Measurements from ENCODE around the gene SMAD3. TPM values are rescaled to one million over a fixed set of nuclear protein-coding genes. Genes with fewer than 3 reads are reported as not detected.

SMAD3 gene
- total RNA-seq, 1 experiment from 2014 or later: 54.8 TPM

DNA sequence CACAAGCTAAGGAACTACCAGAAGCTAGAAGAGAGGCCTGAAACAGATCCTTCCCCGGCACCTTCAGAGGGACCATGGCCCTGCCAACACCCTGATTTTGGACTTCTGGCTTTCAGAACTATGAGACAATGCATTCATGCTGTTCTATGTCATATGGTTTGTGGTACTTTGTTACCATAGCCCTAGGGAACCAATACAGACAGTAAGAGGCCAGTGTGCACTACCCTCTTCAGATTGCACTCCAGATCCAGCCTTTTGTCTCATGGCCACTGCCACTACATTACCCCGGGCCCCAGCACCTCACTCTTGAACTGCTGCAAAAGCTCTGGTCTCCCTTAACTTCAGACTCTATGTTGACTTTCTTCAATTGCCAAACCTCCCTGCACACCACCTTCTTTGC is 165.1 kb downstream of the SMAD3 start:
- no peak for DNase-seq
- H3K36me3 Mint-ChIP-seq (ENCODE audit: insufficient read depth, unreplicated experiment): peaks cover 35% of the 10 kb centered on the region
- intact Hi-C loops (cut with micrococcal nuclease; ENCODE audit: unreplicated experiment): no loop called here
- no peaks in the 10 kb centered on the region for H3K9me3 Mint-ChIP-seq (ENCODE audit: unreplicated experiment)
- H3K36me3 ChIP-seq (ENCODE audit: control insufficient read depth, insufficient read depth, low read length): no peaks in the 10 kb centered on the region; the same call in 1 of the 2 replicates
- ChIA-PET CTCF (no interaction called here), POLR2A (no interaction called here)
- H3K27me3 ChIP-seq (replicated peaks; ENCODE audit: control insufficient read depth, insufficient read depth, low read length): no peaks in the 10 kb centered on the region
- H3K4me3 ChIP-seq (ENCODE audit: low read depth, low read length): no peak overlapping the region
- no peak overlapping the region for H3K27ac Mint-ChIP-seq (ENCODE audit: unreplicated experiment)
- no peak overlapping the region for H3K4me3 Mint-ChIP-seq (ENCODE audit: unreplicated experiment)
- TF ChIP-seq, protein P1, sequence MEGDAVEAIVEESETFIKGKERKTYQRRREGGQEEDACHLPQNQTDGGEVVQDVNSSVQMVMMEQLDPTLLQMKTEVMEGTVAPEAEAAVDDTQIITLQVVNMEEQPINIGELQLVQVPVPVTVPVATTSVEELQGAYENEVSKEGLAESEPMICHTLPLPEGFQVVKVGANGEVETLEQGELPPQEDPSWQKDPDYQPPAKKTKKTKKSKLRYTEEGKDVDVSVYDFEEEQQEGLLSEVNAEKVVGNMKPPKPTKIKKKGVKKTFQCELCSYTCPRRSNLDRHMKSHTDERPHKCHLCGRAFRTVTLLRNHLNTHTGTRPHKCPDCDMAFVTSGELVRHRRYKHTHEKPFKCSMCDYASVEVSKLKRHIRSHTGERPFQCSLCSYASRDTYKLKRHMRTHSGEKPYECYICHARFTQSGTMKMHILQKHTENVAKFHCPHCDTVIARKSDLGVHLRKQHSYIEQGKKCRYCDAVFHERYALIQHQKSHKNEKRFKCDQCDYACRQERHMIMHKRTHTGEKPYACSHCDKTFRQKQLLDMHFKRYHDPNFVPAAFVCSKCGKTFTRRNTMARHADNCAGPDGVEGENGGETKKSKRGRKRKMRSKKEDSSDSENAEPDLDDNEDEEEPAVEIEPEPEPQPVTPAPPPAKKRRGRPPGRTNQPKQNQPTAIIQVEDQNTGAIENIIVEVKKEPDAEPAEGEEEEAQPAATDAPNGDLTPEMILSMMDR (IDR thresholded peaks at IDR 0.05; ENCODE audit: insufficient read depth in 1 of 2, low read depth in 1 of 2, low read length in 1 of 2, severe bottlenecking in 1 of 2, unreplicated experiment in 1 of 2): no peak
- no peaks in the 10 kb centered on the region for H3K27me3 Mint-ChIP-seq (ENCODE audit: insufficient read depth, unreplicated experiment)
- no peaks in the 10 kb centered on the region for H3K9me3 ChIP-seq
- no peaks in the 10 kb centered on the region for H3K4me1 ChIP-seq
- no TSS peak for BruUV-seq (replicated peaks)
- H3K4me1 Mint-ChIP-seq (ENCODE audit: low read depth, unreplicated experiment): no peaks in the 10 kb centered on the region

- DNase-seq: peak in 1 of 2 experiments; percentile 40
- Mint-ChIP-seq H3K9me3 (ENCODE audit: unreplicated experiment) (no peaks in the 10 kb centered on the region), H3K4me3 (ENCODE audit: unreplicated experiment) (no peak overlapping the region), H3K4me1 (ENCODE audit: low read depth, unreplicated experiment) (no peaks in the 10 kb centered on the region), H3K36me3 (ENCODE audit: insufficient read depth, unreplicated experiment) (peaks cover 35% of the 10 kb centered on the region), H3K27me3 (ENCODE audit: insufficient read depth, unreplicated experiment) (no peaks in the 10 kb centered on the region), H3K27ac (ENCODE audit: unreplicated experiment) (no peak overlapping the region)
- ChIA-PET CTCF (no interaction called here), POLR2A (no interaction called here)
- BruUV-seq (replicated peaks): no TSS peak
- intact Hi-C loops (cut with micrococcal nuclease; ENCODE audit: unreplicated experiment): no loop called here
- H3K9me3 ChIP-seq: no peaks in the 10 kb centered on the region
- no peaks in the 10 kb centered on the region for H3K27me3 ChIP-seq (replicated peaks; ENCODE audit: control insufficient read depth, insufficient read depth, low read length)
- H3K4me1 ChIP-seq: no peaks in the 10 kb centered on the region
- TF ChIP-seq, protein P1 (IDR thresholded peaks at IDR 0.05; ENCODE audit: insufficient read depth in 1 of 2, low read depth in 1 of 2, low read length in 1 of 2, severe bottlenecking in 1 of 2, unreplicated experiment in 1 of 2): no peak
- no peaks in the 10 kb centered on the region; the same call in 1 of the 2 replicates for H3K36me3 ChIP-seq (ENCODE audit: control insufficient read depth, insufficient read depth, low read length)
- no peak overlapping the region for H3K4me3 ChIP-seq (ENCODE audit: low read depth, low read length)
These were observed 167.2 kb downstream of the SMAD3 start for GRCh38 chr15:67232591-67232990.

- H3K4me1 Mint-ChIP-seq (ENCODE audit: low read depth, unreplicated experiment): no peaks in the 10 kb centered on the region
- TF ChIP-seq, protein P1 (IDR thresholded peaks at IDR 0.05; ENCODE audit: insufficient read depth in 1 of 2, low read depth in 1 of 2, low read length in 1 of 2, severe bottlenecking in 1 of 2, unreplicated experiment in 1 of 2): peak in 1 of 2 experiments; percentile 37
- no peak overlapping the region for H3K4me3 ChIP-seq (ENCODE audit: low read depth, low read length)
- H3K9me3 ChIP-seq: no peaks in the 10 kb centered on the region
- intact Hi-C loops (cut with micrococcal nuclease; ENCODE audit: unreplicated experiment): loop anchor here (5.0 kb wide), 1 partner anchor 62 kb away; no protein-coding TSS in a partner anchor
- ChIA-PET POLR2A (no interaction called here), CTCF (interaction anchor here (0.6 to 1.5 kb wide), 3 partner anchors 42 to 191 kb away, joined by 3 to 5 read pairs (median 4); no protein-coding TSS in a partner anchor)
- no peak overlapping the region for H3K27ac Mint-ChIP-seq (ENCODE audit: unreplicated experiment)
- H3K9me3 Mint-ChIP-seq (ENCODE audit: unreplicated experiment): no peaks in the 10 kb centered on the region
- H3K4me1 ChIP-seq: no peaks in the 10 kb centered on the region
- no peaks in the 10 kb centered on the region for H3K27me3 Mint-ChIP-seq (ENCODE audit: insufficient read depth, unreplicated experiment)
- no peaks in the 10 kb centered on the region; the same call in 1 of the 2 replicates for H3K36me3 ChIP-seq (ENCODE audit: control insufficient read depth, insufficient read depth, low read length)
- no peaks in the 10 kb centered on the region for H3K36me3 Mint-ChIP-seq (ENCODE audit: insufficient read depth, unreplicated experiment)
- BruUV-seq (replicated peaks): no TSS peak
- no peak overlapping the region for H3K4me3 Mint-ChIP-seq (ENCODE audit: unreplicated experiment)
- DNase-seq: peak in 1 of 2 experiments; percentile 17
- H3K27me3 ChIP-seq (replicated peaks; ENCODE audit: control insufficient read depth, insufficient read depth, low read length): no peaks in the 10 kb centered on the region
These were observed 175.1 kb downstream of the SMAD3 start for GRCh38 chr15:67240235-67241131.
